Measurements from ENCODE around the gene MEX3D. TPM values are rescaled to one million over a fixed set of nuclear protein-coding genes. Genes with fewer than 3 reads are reported as not detected.

MEX3D gene
- total RNA-seq, 2 experiments from 2014 or later, result 11.9 to 13.6 TPM

DNA sequence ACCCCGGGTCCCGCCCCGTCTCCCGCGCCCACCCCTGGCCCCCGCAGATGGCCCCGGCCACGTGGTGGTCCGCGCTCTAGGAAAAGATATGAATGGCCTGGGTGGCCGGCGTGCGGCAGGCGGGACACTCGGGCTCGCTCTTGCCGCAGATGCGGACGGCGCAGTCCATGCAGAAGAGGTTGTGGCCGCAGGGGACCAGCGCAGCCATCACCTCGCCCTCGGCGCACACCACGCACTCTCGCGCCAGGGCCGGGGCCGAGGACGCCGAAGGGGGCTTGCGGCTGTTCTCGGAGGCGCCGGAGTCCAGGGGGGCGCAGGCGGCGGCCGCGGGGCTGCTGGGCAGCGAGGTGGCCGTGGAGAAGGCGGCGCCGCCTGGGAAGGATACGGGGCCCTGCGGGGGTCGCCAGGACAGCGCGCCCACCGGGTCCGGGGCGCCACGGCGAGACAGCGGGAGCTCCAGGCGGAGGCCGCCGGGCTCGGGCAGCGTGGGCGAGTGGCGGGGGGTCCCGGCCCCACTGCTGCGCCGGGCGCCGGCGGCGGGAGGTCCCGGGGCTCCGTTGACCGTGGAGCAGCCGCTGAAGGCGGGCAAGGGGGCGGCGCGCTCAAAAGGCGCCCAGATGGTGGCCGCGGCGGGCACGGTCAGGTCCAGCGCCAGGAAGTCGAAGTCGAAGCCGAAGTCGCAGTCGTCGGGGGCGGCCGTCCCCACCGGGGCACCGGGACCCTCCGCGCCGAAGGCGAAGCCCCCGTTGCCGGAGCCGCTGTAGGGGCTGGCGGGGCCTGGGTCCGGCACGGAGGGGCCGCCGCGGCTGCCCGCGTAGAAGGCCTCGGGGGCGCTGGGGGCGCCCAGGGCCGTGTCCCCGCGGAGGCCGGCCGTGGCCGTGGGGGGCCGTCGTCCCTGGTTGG, 12.4 kb downstream of the MEX3D start:
- Histone ChIP-seq H3K4me3 (ENCODE audit: low read depth, low read length, poor library complexity, severe bottlenecking) (no peak overlapping the region), H3K79me2 (ENCODE audit: insufficient read depth, low read depth, low read length) (no peaks in the 10 kb centered on the region), H3K4me1 (ENCODE audit: insufficient read depth, low read length, poor library complexity, severe bottlenecking) (no peaks in the 10 kb centered on the region), H3K36me3 (ENCODE audit: insufficient read depth, low read length) (no peaks in the 10 kb centered on the region), H3K9me2 (ENCODE audit: insufficient read depth, low read length) (no peaks in the 10 kb centered on the region), H3K4me2 (ENCODE audit: low read length) (no peak overlapping the region), H3K27ac (ENCODE audit: low read depth, low read length, poor library complexity, severe bottlenecking) (no peak overlapping the region), H4K20me1 (ENCODE audit: insufficient read depth, low read length) (no peaks in the 10 kb centered on the region), H2AFZ (ENCODE audit: low read length) (no peak overlapping the region), H3K9me3 (ENCODE audit: low read length) (no peaks in the 10 kb centered on the region)
- no peak for TF ChIP-seq EZH2phosphoT487 (IDR thresholded peaks at IDR 0.05; ENCODE audit: borderline replicate concordance, low read depth, low read length)
- TF ChIP-seq, protein P1, sequence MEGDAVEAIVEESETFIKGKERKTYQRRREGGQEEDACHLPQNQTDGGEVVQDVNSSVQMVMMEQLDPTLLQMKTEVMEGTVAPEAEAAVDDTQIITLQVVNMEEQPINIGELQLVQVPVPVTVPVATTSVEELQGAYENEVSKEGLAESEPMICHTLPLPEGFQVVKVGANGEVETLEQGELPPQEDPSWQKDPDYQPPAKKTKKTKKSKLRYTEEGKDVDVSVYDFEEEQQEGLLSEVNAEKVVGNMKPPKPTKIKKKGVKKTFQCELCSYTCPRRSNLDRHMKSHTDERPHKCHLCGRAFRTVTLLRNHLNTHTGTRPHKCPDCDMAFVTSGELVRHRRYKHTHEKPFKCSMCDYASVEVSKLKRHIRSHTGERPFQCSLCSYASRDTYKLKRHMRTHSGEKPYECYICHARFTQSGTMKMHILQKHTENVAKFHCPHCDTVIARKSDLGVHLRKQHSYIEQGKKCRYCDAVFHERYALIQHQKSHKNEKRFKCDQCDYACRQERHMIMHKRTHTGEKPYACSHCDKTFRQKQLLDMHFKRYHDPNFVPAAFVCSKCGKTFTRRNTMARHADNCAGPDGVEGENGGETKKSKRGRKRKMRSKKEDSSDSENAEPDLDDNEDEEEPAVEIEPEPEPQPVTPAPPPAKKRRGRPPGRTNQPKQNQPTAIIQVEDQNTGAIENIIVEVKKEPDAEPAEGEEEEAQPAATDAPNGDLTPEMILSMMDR (conservative IDR thresholded peaks at IDR 0.05; ENCODE audit: low read length), result no peak
- intact Hi-C loops (cut with micrococcal nuclease; ENCODE audit: unreplicated experiment), result no loop called here
- ChIA-PET CTCF (ENCODE audit: unreplicated experiment) (no interaction called here), POLR2A (no interaction called here)
- BruUV-seq (replicated peaks), result no TSS peak
- DNase-seq (ENCODE audit: low spot score), result no peak

DNA sequence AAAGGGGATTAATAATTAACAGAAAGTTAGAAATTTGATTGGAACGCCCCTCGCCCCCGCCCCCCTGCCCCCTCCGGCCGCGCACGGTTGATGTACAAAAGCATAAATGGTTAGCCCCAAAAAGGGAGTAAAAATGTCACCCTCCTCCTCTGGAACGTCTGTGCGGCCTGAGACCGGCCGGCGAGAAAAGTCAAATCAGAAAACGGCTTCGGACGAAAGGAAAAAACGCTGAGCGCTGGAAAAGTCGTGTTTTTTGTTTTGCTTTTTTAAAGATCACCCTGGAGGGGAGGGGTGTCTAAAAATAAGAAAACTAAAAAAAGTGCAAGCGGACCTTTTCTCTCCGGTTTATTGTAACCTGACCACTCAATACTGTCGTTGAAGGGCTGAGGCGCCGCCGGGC, 13.2 kb downstream of the MEX3D start:
- H3K9me2 ChIP-seq (ENCODE audit: insufficient read depth, low read length), result no peaks in the 10 kb centered on the region
- H3K4me1 ChIP-seq (ENCODE audit: insufficient read depth, low read length, poor library complexity, severe bottlenecking), result no peaks in the 10 kb centered on the region
- no peaks in the 10 kb centered on the region for H3K36me3 ChIP-seq (ENCODE audit: insufficient read depth, low read length)
- TF ChIP-seq EZH2phosphoT487 (IDR thresholded peaks at IDR 0.05; ENCODE audit: borderline replicate concordance, low read depth, low read length), result no peak
- TF ChIP-seq, protein P1 (conservative IDR thresholded peaks at IDR 0.05; ENCODE audit: low read length), result no peak
- H4K20me1 ChIP-seq (ENCODE audit: insufficient read depth, low read length), result no peaks in the 10 kb centered on the region
- DNase-seq (ENCODE audit: low spot score), result no peak
- CTCF ChIA-PET (ENCODE audit: unreplicated experiment), result no interaction called here
- H3K4me3 ChIP-seq (ENCODE audit: low read depth, low read length, poor library complexity, severe bottlenecking), result no peak overlapping the region
- POLR2A ChIA-PET, result no interaction called here
- H3K79me2 ChIP-seq (ENCODE audit: insufficient read depth, low read depth, low read length), result no peaks in the 10 kb centered on the region
- no peak overlapping the region for H2AFZ ChIP-seq (ENCODE audit: low read length)
- H3K4me2 ChIP-seq (ENCODE audit: low read length), result no peak overlapping the region
- BruUV-seq (replicated peaks), result no TSS peak
- H3K27ac ChIP-seq (ENCODE audit: low read depth, low read length, poor library complexity, severe bottlenecking), result no peak overlapping the region
- no peaks in the 10 kb centered on the region for H3K9me3 ChIP-seq (ENCODE audit: low read length)
- intact Hi-C loops (cut with micrococcal nuclease; ENCODE audit: unreplicated experiment), result no loop called here

DNA sequence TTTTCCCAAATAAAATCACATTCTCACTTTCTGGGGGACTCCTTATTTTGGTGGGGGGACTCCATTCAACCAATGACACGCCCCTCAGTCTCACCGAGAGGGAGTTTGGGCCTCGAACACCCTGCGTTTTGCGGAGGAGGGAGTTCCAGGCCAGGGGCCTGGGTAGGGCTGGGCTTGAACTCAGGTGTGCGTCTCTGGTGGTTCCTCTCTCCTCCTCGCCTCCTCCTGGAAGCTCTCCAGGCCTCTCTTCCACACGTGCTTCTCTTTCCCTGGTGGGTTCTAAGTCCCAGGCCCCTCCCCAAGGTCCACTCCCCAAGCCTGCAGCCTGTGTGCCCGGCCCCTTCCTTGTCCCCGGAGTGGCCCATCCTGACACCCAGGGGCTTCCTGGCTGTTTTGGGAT, 14.7 kb downstream of the MEX3D start:
- H3K4me2 ChIP-seq (ENCODE audit: low read length), result no peak overlapping the region
- no peak for DNase-seq (ENCODE audit: low spot score)
- H3K4me1 ChIP-seq (ENCODE audit: insufficient read depth, low read length, poor library complexity, severe bottlenecking), result no peaks in the 10 kb centered on the region
- H3K79me2 ChIP-seq (ENCODE audit: insufficient read depth, low read depth, low read length), result no peaks in the 10 kb centered on the region
- no peaks in the 10 kb centered on the region for H3K9me2 ChIP-seq (ENCODE audit: insufficient read depth, low read length)
- no peak overlapping the region for H3K4me3 ChIP-seq (ENCODE audit: low read depth, low read length, poor library complexity, severe bottlenecking)
- BruUV-seq (replicated peaks), result no TSS peak
- intact Hi-C loops (cut with micrococcal nuclease; ENCODE audit: unreplicated experiment), result no loop called here
- no peaks in the 10 kb centered on the region for H4K20me1 ChIP-seq (ENCODE audit: insufficient read depth, low read length)
- TF ChIP-seq EZH2phosphoT487 (IDR thresholded peaks at IDR 0.05; ENCODE audit: borderline replicate concordance, low read depth, low read length), result no peak
- TF ChIP-seq, protein P1 (conservative IDR thresholded peaks at IDR 0.05; ENCODE audit: low read length), result no peak
- H3K9me3 ChIP-seq (ENCODE audit: low read length), result no peaks in the 10 kb centered on the region
- CTCF ChIA-PET (ENCODE audit: unreplicated experiment), result no interaction called here
- H2AFZ ChIP-seq (ENCODE audit: low read length), result no peak overlapping the region
- H3K27ac ChIP-seq (ENCODE audit: low read depth, low read length, poor library complexity, severe bottlenecking), result no peak overlapping the region
- POLR2A ChIA-PET, result no interaction called here
- H3K36me3 ChIP-seq (ENCODE audit: insufficient read depth, low read length), result no peaks in the 10 kb centered on the region

Measured in OCI-LY7 (cell line).